ENCODE data around the gene OMP. TPM values are rescaled to one million over a fixed set of nuclear protein-coding genes. Genes with fewer than 3 reads are reported as not detected.
A peak's percentile ranks its signal among the peaks of the same experiment; 100 is the strongest.

The OMP gene
- total RNA-seq, 1 donor from 2014 or later = not detected

- peaks cover 2% of the 10 kb centered on the region for H3K36me3 Mint-ChIP-seq (ENCODE audit: low read depth)
- H3K27ac Mint-ChIP-seq (ENCODE audit: unreplicated experiment) = no peak overlapping the region
- H3K9me3 Mint-ChIP-seq (ENCODE audit: low read depth) = no peaks in the 10 kb centered on the region
- no peak for TF ChIP-seq CTCF (IDR thresholded peaks at IDR 0.05)
- DNase-seq (ENCODE audit: low spot score) = no peak
- no peak overlapping the region for H3K4me3 Mint-ChIP-seq (ENCODE audit: unreplicated experiment)
- peaks cover 24% of the 10 kb centered on the region for H3K4me1 Mint-ChIP-seq (ENCODE audit: low read depth)
- H3K27me3 Mint-ChIP-seq (ENCODE audit: low read depth) = no peaks in the 10 kb centered on the region
Measured at GRCh38 chr11:77104727-77105126, 2.1 kb downstream of the OMP start.

- Mint-ChIP-seq H3K27me3 (ENCODE audit: low read depth) (no peaks in the 10 kb centered on the region), H3K4me3 (ENCODE audit: unreplicated experiment) (no peak overlapping the region), H3K4me1 (ENCODE audit: low read depth) (peaks cover 29% of the 10 kb centered on the region), H3K27ac (ENCODE audit: unreplicated experiment) (no peak overlapping the region), H3K9me3 (ENCODE audit: low read depth) (no peaks in the 10 kb centered on the region), H3K36me3 (ENCODE audit: low read depth) (peaks cover 2% of the 10 kb centered on the region)
- TF ChIP-seq CTCF (IDR thresholded peaks at IDR 0.05) = no peak
- no peak for DNase-seq (ENCODE audit: low spot score)
Measured at GRCh38 chr11:77106321-77106720, 3.7 kb downstream of the OMP start.

- no peak for TF ChIP-seq CTCF (IDR thresholded peaks at IDR 0.05)
- Mint-ChIP-seq H3K4me1 (ENCODE audit: low read depth) (peaks cover 29% of the 10 kb centered on the region), H3K4me3 (ENCODE audit: unreplicated experiment) (no peak overlapping the region), H3K9me3 (ENCODE audit: low read depth) (no peaks in the 10 kb centered on the region), H3K27me3 (ENCODE audit: low read depth) (no peaks in the 10 kb centered on the region), H3K36me3 (ENCODE audit: low read depth) (peaks cover 2% of the 10 kb centered on the region), H3K27ac (ENCODE audit: unreplicated experiment) (no peak overlapping the region)
- DNase-seq (ENCODE audit: low spot score) = no peak
Measured at GRCh38 chr11:77106759-77107158, 4.1 kb downstream of the OMP start.

GRCh38 chr11:77107950-77108349, 5.3 kb downstream of the OMP start:
- no peak for TF ChIP-seq CTCF (IDR thresholded peaks at IDR 0.05)
- Mint-ChIP-seq H3K4me3 (ENCODE audit: unreplicated experiment) (no peak overlapping the region), H3K4me1 (ENCODE audit: low read depth) (peaks cover 29% of the 10 kb centered on the region), H3K9me3 (ENCODE audit: low read depth) (no peaks in the 10 kb centered on the region), H3K27ac (ENCODE audit: unreplicated experiment) (peak overlapping the region; percentile 24), H3K36me3 (ENCODE audit: low read depth) (peaks cover 2% of the 10 kb centered on the region), H3K27me3 (ENCODE audit: low read depth) (no peaks in the 10 kb centered on the region)
- no peak for DNase-seq (ENCODE audit: low spot score)

GRCh38 chr11:77108436-77108835, 5.8 kb downstream of the OMP start:
- Mint-ChIP-seq H3K9me3 (ENCODE audit: low read depth) (no peaks in the 10 kb centered on the region), H3K36me3 (ENCODE audit: low read depth) (peaks cover under 1% of the 10 kb centered on the region), H3K27me3 (ENCODE audit: low read depth) (no peaks in the 10 kb centered on the region), H3K4me1 (ENCODE audit: low read depth) (peaks cover 29% of the 10 kb centered on the region), H3K27ac (ENCODE audit: unreplicated experiment) (peak overlapping the region; percentile 24), H3K4me3 (ENCODE audit: unreplicated experiment) (no peak overlapping the region)
- TF ChIP-seq CTCF (IDR thresholded peaks at IDR 0.05) = no peak
- no peak for DNase-seq (ENCODE audit: low spot score)
